ENCODE data around the gene SLC30A5.

- TF ChIP-seq, protein P1, sequence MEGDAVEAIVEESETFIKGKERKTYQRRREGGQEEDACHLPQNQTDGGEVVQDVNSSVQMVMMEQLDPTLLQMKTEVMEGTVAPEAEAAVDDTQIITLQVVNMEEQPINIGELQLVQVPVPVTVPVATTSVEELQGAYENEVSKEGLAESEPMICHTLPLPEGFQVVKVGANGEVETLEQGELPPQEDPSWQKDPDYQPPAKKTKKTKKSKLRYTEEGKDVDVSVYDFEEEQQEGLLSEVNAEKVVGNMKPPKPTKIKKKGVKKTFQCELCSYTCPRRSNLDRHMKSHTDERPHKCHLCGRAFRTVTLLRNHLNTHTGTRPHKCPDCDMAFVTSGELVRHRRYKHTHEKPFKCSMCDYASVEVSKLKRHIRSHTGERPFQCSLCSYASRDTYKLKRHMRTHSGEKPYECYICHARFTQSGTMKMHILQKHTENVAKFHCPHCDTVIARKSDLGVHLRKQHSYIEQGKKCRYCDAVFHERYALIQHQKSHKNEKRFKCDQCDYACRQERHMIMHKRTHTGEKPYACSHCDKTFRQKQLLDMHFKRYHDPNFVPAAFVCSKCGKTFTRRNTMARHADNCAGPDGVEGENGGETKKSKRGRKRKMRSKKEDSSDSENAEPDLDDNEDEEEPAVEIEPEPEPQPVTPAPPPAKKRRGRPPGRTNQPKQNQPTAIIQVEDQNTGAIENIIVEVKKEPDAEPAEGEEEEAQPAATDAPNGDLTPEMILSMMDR (IDR thresholded peaks at IDR 0.05) = no peak
- no peak for TF ChIP-seq POLR2A (IDR thresholded peaks at IDR 0.05)
These were observed 77.2 kb downstream of the SLC30A5 start for GRCh38 chr5:69170969-69171368.
